ENCODE data around the gene MYBPC2.

DNA sequence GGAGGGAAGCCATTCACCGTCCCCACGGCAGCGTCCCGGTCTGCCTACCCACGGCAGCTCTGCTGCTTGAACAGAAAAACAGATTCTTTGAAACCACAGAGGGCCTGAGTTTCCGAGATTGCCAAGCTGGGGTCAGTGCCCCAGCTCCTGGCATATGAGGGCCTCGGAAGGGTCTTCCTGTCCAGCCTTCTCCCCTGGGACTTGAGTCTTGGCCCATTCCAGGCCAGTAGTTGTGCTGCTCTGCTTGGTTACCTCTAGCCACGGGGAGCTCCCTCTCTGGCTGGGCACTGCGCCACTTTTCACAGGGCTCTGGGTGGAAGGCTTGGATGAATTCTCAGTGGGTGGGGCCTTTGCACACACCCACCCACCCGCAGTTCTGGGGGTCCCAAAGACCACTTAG is 22.6 kb upstream of the MYBPC2 start:
- TF ChIP-seq, protein P1, sequence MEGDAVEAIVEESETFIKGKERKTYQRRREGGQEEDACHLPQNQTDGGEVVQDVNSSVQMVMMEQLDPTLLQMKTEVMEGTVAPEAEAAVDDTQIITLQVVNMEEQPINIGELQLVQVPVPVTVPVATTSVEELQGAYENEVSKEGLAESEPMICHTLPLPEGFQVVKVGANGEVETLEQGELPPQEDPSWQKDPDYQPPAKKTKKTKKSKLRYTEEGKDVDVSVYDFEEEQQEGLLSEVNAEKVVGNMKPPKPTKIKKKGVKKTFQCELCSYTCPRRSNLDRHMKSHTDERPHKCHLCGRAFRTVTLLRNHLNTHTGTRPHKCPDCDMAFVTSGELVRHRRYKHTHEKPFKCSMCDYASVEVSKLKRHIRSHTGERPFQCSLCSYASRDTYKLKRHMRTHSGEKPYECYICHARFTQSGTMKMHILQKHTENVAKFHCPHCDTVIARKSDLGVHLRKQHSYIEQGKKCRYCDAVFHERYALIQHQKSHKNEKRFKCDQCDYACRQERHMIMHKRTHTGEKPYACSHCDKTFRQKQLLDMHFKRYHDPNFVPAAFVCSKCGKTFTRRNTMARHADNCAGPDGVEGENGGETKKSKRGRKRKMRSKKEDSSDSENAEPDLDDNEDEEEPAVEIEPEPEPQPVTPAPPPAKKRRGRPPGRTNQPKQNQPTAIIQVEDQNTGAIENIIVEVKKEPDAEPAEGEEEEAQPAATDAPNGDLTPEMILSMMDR (IDR thresholded peaks at IDR 0.05) = no peak
- no peak for TF ChIP-seq POLR2A (IDR thresholded peaks at IDR 0.05)

Data from suprapubic skin (tissue), 3 donors.